MCF 10A (cell line): ENCODE results near the gene PDE3A. TPM values are rescaled to one million over a fixed set of nuclear protein-coding genes. Genes with fewer than 3 reads are reported as not detected.
A peak's percentile ranks its signal among the peaks of the same experiment; 100 is the strongest.

Experiments used
- BruUV-seq: library from RNA; stranded (reverse); fragments of 400-500 nt; replicated peaks from 2 replicates; lab custom pipeline; 2021; lab: Mats Ljungman, UMichigan
- CTCF ChIA-PET: fragments of 300-600 bp; sonication (Branson Sonifier 250); formaldehyde crosslinking; extraction: SDS; loops from one replicate; lab custom pipeline; 2021; ENCODE audit warnings: antibody characterized with exemption, inconsistent platforms; lab: Yijun Ruan, JAX
- POLR2A ChIA-PET: fragments of 300-600, 350-650 bp; sonication (Branson Sonifier 250); formaldehyde crosslinking; extraction: SDS; loops from one replicate; lab custom pipeline; 2020; ENCODE audit warnings: antibody characterized with exemption, inconsistent platforms; lab: Yijun Ruan, JAX
- DNase-seq: peaks from one replicate; pipeline ENCODE4 v3.0.0-alpha.2; 2018; ENCODE audit not compliant: unreplicated experiment
- H3K27ac Mint-ChIP-seq: one replicate; pipeline ENCODE4 v1.8.0; 2022; ENCODE audit warnings: mild to moderate bottlenecking, low read depth, mixed read lengths; ENCODE audit not compliant: unreplicated experiment
- H3K27me3 Mint-ChIP-seq: one replicate; pipeline ENCODE4 v1.8.0; 2022; ENCODE audit warnings: mixed read lengths; ENCODE audit not compliant: insufficient read depth, unreplicated experiment
- H3K36me3 Mint-ChIP-seq: one replicate; pipeline ENCODE4 v1.8.0; 2022; ENCODE audit warnings: mild to moderate bottlenecking, moderate library complexity, mixed read lengths; ENCODE audit not compliant: insufficient read depth, unreplicated experiment
- H3K4me1 Mint-ChIP-seq: one replicate; pipeline ENCODE4 v1.8.0; 2022; ENCODE audit warnings: mixed read lengths; ENCODE audit not compliant: insufficient read depth, unreplicated experiment
- H3K4me3 Mint-ChIP-seq: one replicate; pipeline ENCODE4 v1.8.0; 2022; ENCODE audit warnings: mild to moderate bottlenecking, moderate library complexity, mixed read lengths; ENCODE audit not compliant: unreplicated experiment
- H3K9me3 Mint-ChIP-seq: one replicate; pipeline ENCODE4 v1.8.0; 2022; ENCODE audit warnings: mixed read lengths; ENCODE audit not compliant: unreplicated experiment
- intact Hi-C: fragments of 100-400 bp; cut with micrococcal nuclease; formaldehyde crosslinking; loops from 2 replicates; pipeline ENCODE4 v1.14.1; 2022
- total RNA-seq: library from RNA; stranded (reverse); gene quantifications from 2 replicates; pipeline ENCODE4 v1.2.3, GENCODE V29; 2022
- TF ChIP-seq, protein P1 (sequence below): fragments of 200-600 bp; IDR thresholded peaks from one replicate; pipeline ENCODE4 v1.8.0; 2022; ENCODE audit warnings: antibody characterized with exemption, mild to moderate bottlenecking; ENCODE audit not compliant: unreplicated experiment

The PDE3A gene
- total RNA-seq, 1 experiment from 2014 or later, result not detected

DNA sequence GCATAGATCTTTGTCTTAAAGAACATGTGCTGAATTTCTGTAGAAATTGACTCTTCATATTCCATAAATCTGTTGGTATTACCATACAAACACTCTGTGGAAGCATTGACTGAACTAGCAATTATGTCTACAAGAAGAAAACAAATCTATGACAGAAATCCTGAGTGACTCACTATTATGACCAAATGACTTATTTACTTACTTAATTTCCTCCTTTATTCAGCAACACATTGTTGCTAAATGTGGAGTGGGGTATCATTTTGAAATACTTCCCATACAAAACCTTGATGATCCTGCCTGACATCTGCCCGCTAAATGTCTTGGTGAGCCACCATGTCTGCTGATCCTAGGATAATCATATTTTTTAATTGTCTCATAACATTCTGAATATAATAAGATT lies 227.7 kb downstream of the PDE3A start:
- POLR2A ChIA-PET, result no interaction called here
- BruUV-seq, result no TSS peak
- no peak overlapping the region for H3K4me3 Mint-ChIP-seq
- no peaks in the 10 kb centered on the region for H3K9me3 Mint-ChIP-seq
- peak; percentile 1 for DNase-seq
- H3K27ac Mint-ChIP-seq, result no peak overlapping the region
- no peaks in the 10 kb centered on the region for H3K36me3 Mint-ChIP-seq
- TF ChIP-seq, protein P1, sequence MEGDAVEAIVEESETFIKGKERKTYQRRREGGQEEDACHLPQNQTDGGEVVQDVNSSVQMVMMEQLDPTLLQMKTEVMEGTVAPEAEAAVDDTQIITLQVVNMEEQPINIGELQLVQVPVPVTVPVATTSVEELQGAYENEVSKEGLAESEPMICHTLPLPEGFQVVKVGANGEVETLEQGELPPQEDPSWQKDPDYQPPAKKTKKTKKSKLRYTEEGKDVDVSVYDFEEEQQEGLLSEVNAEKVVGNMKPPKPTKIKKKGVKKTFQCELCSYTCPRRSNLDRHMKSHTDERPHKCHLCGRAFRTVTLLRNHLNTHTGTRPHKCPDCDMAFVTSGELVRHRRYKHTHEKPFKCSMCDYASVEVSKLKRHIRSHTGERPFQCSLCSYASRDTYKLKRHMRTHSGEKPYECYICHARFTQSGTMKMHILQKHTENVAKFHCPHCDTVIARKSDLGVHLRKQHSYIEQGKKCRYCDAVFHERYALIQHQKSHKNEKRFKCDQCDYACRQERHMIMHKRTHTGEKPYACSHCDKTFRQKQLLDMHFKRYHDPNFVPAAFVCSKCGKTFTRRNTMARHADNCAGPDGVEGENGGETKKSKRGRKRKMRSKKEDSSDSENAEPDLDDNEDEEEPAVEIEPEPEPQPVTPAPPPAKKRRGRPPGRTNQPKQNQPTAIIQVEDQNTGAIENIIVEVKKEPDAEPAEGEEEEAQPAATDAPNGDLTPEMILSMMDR, result no peak
- CTCF ChIA-PET, result no interaction called here
- H3K4me1 Mint-ChIP-seq, result no peaks in the 10 kb centered on the region
- peaks cover 36% of the 10 kb centered on the region for H3K27me3 Mint-ChIP-seq
- intact Hi-C loops, result no loop called here

GRCh38 chr12:20599757-20600156 lies 231.4 kb downstream of the PDE3A start:
- DNase-seq, result no peak
- intact Hi-C loops, result loop anchor here (5.0 kb wide), 1 partner anchor 862 kb away; no protein-coding TSS in a partner anchor
- Mint-ChIP-seq H3K4me1 (no peaks in the 10 kb centered on the region), H3K27me3 (peaks cover 24% of the 10 kb centered on the region), H3K27ac (no peak overlapping the region), H3K4me3 (no peak overlapping the region), H3K9me3 (no peaks in the 10 kb centered on the region), H3K36me3 (no peaks in the 10 kb centered on the region)
- TF ChIP-seq, protein P1, result no peak
- ChIA-PET CTCF (interaction anchor here (0.8 to 3.5 kb wide), 3 partner anchors 22 to 861 kb away, joined by 3 to 13 read pairs (median 5); no protein-coding TSS in a partner anchor), POLR2A (no interaction called here)
- no TSS peak for BruUV-seq

GRCh38 chr12:20601668-20602280 lies 233.4 kb downstream of the PDE3A start:
- Mint-ChIP-seq H3K4me1 (no peaks in the 10 kb centered on the region), H3K27ac (no peak overlapping the region), H3K9me3 (no peaks in the 10 kb centered on the region), H3K27me3 (peaks cover 36% of the 10 kb centered on the region), H3K4me3 (no peak overlapping the region), H3K36me3 (no peaks in the 10 kb centered on the region)
- no TSS peak for BruUV-seq
- POLR2A ChIA-PET, result no interaction called here
- peak; percentile 30 for DNase-seq
- CTCF ChIA-PET, result interaction anchor here (0.6 to 3.5 kb wide), 21 partner anchors 13 to 887 kb away, joined by 3 to 13 read pairs (median 4); no protein-coding TSS in a partner anchor
- intact Hi-C loops, result loop anchor here (1.0 to 5.0 kb wide), 3 partner anchors 137 to 864 kb away; no protein-coding TSS in a partner anchor
- TF ChIP-seq, protein P1, result peak; percentile 29

- Mint-ChIP-seq H3K36me3 (no peaks in the 10 kb centered on the region), H3K27ac (no peak overlapping the region), H3K9me3 (no peaks in the 10 kb centered on the region), H3K27me3 (peaks cover 46% of the 10 kb centered on the region), H3K4me3 (no peak overlapping the region), H3K4me1 (no peaks in the 10 kb centered on the region)
- BruUV-seq, result no TSS peak
- intact Hi-C loops, result loop anchor here (5.0 kb wide), 1 partner anchor 866 kb away; no protein-coding TSS in a partner anchor
- POLR2A ChIA-PET, result no interaction called here
- TF ChIP-seq, protein P1, result no peak
- DNase-seq, result no peak
- CTCF ChIA-PET, result interaction anchor here (0.6 to 3.5 kb wide), 12 partner anchors 15 to 888 kb away, joined by 3 to 13 read pairs (median 5); no protein-coding TSS in a partner anchor
Measured at GRCh38 chr12:20602641-20603391, 234.5 kb downstream of the PDE3A start.
